Stimulated activated CD4-positive, alpha-beta T cell treated with anti-CD3 and anti-CD28 coated beads, TNF-alpha, amount 100 ng/mL, for 48 hours (primary cell): ENCODE data around the gene E2F4.
A peak's percentile ranks its signal among the peaks of the same experiment; 100 is the strongest.

Experiments used
- DNase-seq, 3 donors: peaks; one replicate each; pipeline ENCODE4 v3.0.0-alpha.2; 2020; ENCODE audit warnings: low read depth in 3 of 3

The E2F4 gene

DNA sequence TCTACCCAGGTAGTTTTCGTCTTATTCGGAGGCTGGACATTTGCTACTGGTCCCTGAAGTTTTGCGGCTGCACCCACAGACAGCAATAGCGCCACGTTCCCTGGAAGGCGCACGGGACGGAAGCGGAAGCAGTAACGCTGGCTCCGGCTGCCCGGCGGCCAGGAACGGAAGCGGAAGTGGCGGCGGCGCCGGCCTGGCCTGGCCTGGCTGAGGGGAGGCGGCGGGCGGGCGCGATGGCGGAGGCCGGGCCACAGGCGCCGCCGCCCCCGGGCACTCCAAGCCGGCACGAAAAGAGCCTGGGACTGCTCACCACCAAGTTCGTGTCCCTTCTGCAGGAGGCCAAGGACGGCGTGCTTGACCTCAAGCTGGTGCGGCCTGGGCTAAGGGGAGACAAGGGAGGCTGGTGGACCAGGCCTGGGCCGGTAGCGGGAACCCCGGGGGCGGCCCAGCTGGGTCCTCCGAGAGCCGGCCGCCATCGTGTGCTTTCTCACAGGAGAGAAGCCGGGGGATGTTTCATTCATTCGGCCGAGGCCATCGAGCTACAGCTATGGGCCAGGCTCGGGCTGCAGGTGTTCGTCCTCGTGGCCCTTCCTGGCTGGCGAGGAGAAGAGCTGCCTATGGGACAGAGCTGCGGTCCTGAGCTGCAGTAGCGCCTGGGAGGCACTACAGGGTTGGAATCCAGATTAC is at the start of gene E2F4:
TSS of gene E2F4 (plus strand) at position 161 of the 687 bp plus-strand sequence. CDS start at position 234, 73 bp downstream.
- peak; percentile 80 to 84 (median 81) for DNase-seq

- no peak for DNase-seq
Observed at GRCh38 chr16:67142342-67142741, 49.6 kb upstream of the E2F4 start.

DNA sequence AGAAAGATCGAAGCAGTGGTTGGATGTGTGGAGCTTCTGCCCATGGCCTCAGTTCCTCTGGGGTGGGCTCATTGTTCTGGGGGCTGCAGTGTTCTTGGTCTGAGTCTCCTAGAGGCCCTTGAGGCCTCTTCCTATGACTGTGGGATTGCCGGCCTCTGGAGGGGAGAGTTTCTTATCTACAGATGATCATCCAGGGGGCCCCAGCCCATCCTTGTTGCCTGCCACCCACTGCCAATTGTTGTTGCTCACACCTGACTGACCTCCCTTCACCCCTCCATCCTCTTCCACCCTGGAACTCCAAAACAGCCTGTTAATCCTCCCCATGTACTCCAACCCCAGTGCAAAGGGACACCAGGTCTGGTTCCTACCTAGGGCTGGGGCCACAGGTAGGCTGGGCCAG is 47.0 kb upstream of the E2F4 start:
- DNase-seq: no peak

GRCh38 chr16:67145746-67146145 is 46.2 kb upstream of the E2F4 start:
- DNase-seq: no peak

DNA sequence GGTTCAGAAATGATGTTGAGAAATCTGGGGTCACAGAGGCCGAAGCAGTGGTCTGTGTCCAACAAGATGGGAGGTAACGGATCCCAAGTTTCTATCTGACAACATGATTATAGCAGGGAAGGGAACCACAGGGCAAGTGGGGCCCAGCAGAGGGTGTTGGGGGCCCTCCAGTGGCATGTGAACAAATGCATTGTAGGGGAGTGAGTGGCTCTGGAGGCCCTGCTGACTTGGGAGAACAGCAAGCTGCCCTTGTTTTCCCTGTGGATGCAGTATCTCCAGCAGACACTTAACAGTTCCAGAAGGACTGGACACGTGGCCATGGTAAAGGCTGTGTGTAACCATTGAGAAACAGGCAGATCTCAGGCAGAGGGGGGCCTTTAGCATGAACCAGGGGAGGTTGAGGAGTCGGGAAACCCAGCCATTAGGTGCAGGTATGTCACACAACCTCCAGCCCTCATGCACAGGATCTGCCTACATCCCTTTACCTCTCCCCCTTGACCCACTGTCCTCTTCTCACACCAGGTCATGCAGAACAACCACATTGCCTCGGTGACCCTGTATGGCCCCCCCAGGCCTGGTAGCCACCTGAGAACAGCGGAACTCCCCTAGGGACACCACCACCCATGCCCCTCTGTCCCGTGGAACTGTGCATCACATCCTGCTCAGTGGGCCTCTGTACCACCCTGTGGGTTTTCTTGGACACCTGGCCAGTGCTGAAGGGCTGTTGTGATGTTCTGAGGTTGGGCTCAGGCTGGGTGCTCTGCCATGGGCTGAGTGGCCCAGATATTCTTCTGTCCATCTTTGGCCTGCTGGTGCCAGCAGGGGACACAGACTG is 45.2 kb upstream of the E2F4 start:
- DNase-seq: no peak

- no peak for DNase-seq
Observed at GRCh38 chr16:67147437-67148140, 44.4 kb upstream of the E2F4 start.

- DNase-seq: no peak
Observed at GRCh38 chr16:67148221-67148620, 43.7 kb upstream of the E2F4 start.

DNA sequence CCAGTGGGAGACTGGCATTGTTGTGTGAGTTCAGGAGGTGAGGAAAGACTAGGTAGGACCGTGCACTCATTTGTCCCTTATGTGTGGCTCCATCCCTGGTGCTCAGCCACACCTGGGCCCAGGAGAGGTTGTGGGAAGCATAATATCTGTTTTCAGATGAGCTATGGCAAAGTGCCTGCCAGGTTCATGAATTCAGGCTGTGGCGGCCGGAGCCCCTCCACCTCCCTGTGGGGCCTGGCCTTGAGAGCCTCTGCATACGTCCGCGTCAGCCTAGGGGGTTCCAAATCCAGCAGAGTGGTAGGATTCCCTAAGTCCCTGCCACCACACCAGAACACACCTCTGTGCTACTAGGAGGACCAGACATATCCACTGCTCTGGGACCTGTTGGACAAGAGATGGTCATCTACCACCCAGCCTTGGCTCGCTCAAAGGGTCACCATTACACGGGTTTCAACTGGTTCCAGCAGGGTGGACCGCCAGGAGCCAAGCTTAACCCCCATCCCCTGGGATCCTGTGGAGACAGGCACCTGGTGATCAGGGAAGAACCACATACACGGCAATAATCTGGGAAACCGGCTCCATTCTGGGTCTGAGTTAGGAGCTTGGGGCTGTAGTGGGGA is 43.2 kb upstream of the E2F4 start:
- no peak for DNase-seq

- no peak for DNase-seq
Observed at GRCh38 chr16:67149276-67150046, 42.5 kb upstream of the E2F4 start.

DNA sequence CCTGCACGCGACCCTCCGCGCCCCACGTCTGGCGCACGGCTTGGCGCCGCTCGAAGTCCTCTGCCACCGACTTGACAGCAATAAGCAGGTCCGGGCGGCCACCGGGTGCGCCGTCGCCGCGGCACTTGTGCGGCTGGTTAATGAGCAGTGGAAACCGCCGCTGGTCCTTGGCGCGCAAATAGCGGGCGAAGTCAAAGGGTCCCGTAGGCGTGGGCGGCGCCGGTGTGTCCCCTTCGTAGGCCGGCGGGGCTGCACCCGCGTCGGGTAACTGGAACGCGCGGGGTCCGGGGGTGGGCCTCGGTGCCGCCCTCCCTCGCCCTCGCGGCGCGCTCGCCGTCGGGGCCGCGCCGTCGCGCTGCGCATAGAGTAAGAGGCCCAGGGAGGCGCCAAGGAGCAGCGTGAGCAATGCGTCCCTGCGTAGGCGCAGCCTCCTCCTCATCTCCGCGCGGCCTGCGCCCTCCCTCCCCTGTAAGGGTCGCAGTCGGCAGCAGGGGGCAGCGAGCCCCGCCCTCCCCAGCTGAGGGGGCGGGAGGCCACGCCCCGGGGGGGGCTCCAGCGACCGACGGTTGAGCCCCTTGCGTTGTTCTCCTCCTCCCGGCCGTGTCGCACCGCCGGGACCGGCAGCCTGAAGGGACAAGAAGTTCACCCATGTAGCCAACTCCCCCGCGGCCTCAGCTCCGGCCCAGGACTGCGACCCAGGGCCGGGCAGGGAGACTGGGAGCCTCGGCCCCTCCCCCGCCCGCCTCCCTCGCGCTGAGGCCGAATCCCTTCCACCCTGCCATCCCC is 41.7 kb upstream of the E2F4 start:
- DNase-seq: no peak

GRCh38 chr16:67150833-67151396 is 41.0 kb upstream of the E2F4 start, which contains the start of gene B3GNT9:
B3GNT9 (minus strand) TSS chr16:67150998; CDS start chr16:67150485, 513 bp downstream.
- no peak for DNase-seq

- no peak for DNase-seq
Observed at GRCh38 chr16:67151431-67152097, 40.4 kb upstream of the E2F4 start.

GRCh38 chr16:67154578-67155294 is 37.2 kb upstream of the E2F4 start:
- DNase-seq: no peak

DNA sequence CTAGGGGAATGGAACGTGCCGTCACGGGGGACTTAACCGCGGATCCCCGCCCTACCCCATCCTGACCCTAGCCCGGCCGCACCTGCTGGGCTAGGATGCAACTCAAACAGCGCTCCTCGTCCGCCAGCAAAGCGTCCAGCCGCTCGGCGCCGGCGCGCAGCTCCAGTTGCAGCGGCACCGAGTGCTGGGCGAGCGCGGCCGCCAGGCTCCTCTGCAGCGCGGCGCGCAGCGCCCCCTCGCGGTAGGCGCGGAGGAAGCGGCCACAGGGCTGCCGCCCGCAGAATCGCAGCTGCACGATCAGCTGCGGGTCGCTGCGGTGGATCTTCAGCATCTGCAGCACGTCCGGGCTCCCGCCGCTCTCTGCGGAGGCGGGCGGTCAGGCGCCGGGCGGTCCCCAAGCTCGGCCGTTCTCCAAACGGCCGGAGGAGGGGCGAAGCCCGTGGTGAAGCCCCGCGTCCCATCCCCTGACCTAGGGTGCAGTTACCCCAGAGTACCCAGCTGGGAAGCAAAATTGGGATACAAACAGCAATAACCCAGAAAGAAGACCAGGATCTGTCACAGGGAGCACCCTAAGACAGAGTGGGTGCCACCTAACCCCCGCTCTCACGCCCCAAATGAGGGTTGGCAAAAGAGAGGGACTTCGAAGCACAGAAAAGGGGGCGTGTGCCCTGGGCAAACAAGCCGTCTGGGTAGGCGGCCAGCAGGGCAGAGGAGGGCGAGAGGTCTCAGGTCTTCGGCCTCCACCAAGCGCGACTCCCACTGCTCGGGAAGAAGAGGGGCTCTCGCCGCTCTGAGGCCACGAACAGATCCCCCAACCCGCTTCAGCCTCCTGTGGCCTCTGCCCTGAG is 36.4 kb upstream of the E2F4 start:
- peak in 2 of 3 donors; percentile 61 to 71 for DNase-seq

DNA sequence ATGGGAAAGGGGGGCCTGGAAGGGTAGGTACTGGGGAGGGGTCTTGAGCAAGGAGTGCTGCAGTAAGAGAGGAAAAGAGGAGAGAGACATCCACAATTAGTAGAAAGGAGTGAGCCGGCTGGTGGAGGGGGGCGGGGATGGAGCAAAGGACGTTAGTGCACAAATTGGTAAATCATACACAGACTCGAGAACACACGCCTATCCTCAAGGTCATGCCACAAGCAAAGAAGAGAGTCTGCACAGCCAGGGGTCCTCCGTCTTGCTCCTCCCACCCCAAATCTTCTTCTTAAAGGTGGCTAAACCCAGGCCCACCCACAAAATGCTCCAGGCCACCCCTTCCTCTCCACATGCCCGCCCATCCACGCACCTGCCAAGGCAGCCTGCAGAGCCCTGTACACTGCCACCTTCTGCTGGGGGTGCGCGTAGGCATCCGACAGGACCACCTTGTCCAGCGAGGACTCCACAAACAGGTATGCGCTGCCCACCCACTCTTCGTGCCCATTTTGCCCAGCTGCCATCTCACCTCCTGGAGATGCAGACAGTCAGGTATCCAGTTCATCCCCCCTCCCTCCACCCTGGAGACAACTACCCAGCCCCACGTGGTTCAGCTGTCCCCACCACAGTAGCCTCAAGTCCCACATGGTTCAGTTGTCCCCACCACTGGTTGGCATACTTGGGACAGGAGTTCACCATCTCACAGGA is 35.7 kb upstream of the E2F4 start:
- DNase-seq: no peak

DNA sequence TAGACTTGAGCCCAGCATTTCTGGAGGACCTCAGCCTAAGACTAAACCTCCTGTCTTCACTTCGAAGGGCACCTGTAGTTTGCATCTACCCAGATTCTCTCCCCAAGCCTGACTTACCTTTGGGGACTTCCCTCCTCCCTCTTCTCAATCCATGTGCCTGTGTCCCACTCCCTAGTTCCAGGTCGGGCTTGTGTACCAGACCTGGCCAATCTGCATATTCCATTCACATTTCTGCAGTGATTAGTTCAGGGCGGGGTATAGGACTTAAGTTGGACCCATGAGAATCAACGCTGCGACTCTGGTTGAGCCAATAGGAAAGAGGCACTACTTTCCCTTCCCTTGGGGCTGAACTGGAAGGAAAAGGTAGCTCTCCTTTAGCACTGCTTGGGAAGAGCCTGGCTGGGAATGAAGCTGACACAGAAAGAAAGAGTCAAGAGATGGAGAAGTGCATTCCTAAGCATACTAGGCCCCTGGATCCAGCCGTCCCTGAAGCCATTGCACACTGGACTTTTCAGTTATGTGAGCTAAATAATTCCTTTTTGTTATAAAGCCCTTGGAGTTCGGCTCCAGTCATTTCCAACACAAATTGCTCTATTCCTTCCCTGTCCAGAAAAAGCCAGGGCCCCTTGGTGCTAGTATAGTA is 34.7 kb upstream of the E2F4 start:
- DNase-seq: no peak
